IMR-90 (cell line): ENCODE results near the gene MLIP. TPM values are rescaled to one million over a fixed set of nuclear protein-coding genes. Genes with fewer than 3 reads are reported as not detected.

Source experiments
- ATAC-seq: fragments of 200-7000 bp; cut with Tn5 transposase; 2 replicates; pipeline ENCODE4 v1.9.1; 2020; ENCODE audit warnings: low read depth, mild to moderate bottlenecking, moderate library complexity
- BruUV-seq: library from RNA; stranded (reverse); fragments of 400-500 nt; replicated peaks from 2 replicates; lab custom pipeline; 2021; lab: Mats Ljungman, UMichigan
- CTCF ChIA-PET: fragments of 300-600 bp; formaldehyde crosslinking; extraction: SDS; loops from one replicate; lab custom pipeline; 2021; ENCODE audit warnings: antibody characterized with exemption; lab: Yijun Ruan, JAX
- POLR2A ChIA-PET: fragments of 300-600 bp; sonication (Branson Sonifier 250); formaldehyde crosslinking; loops from one replicate; lab custom pipeline; 2022; ENCODE audit warnings: antibody characterized with exemption; ENCODE audit not compliant: unreplicated experiment; lab: Charles Lee
- DNase-seq: peaks from one replicate; pipeline ENCODE4 v3.0.0; 2013
- H2AFZ ChIP-seq: replicated peaks from 2 replicates; pipeline ENCODE3; 2013; ENCODE audit warnings: low read length, mild to moderate bottlenecking; ENCODE audit not compliant: poor library complexity
- H2AK5ac ChIP-seq: 2 replicates; pipeline ENCODE4 v1.6.1; 2013; ENCODE audit warnings: low read depth, low read length, inconsistent platforms
- H2AK9ac ChIP-seq: replicated peaks from 2 replicates; pipeline ENCODE3; 2013; ENCODE audit warnings: mild to moderate bottlenecking, low read depth, low read length, moderate library complexity; ENCODE audit not compliant: poor library complexity
- H2BK120ac ChIP-seq: 2 replicates; pipeline ENCODE4 v1.6.1; 2013; ENCODE audit warnings: low read depth, low read length, inconsistent platforms
- H2BK15ac ChIP-seq: 3 replicates; pipeline ENCODE4 v1.6.1; 2013; ENCODE audit warnings: low read depth, low read length, inconsistent platforms
- H2BK20ac ChIP-seq: 2 replicates; pipeline ENCODE4 v1.6.1; 2013; ENCODE audit warnings: low read depth, mild to moderate bottlenecking, inconsistent platforms, low read length, moderate library complexity
- H2BK5ac ChIP-seq: 2 replicates; pipeline ENCODE4 v1.6.1; 2013; ENCODE audit warnings: mild to moderate bottlenecking, low read depth, low read length, inconsistent platforms; ENCODE audit not compliant: poor library complexity, severe bottlenecking
- H3K14ac ChIP-seq: replicated peaks from 2 replicates; pipeline ENCODE4 v1.6.1; 2013; ENCODE audit warnings: low read depth, low read length, inconsistent platforms
- H3K18ac ChIP-seq: 2 replicates; pipeline ENCODE4 v1.6.1; 2013; ENCODE audit warnings: low read depth, low read length, control low read depth
- H3K23ac ChIP-seq: 2 replicates; pipeline ENCODE4 v1.6.1; 2013; ENCODE audit warnings: low read depth, low read length, inconsistent platforms
- H3K27ac ChIP-seq: 2 replicates; pipeline ENCODE4 v1.5.1; 2013; ENCODE audit warnings: mild to moderate bottlenecking, control low read depth, low read length; ENCODE audit not compliant: insufficient read depth
- H3K27me3 ChIP-seq: 2 replicates; pipeline ENCODE4 v1.6.1; 2013; ENCODE audit warnings: low read length; ENCODE audit not compliant: control insufficient read depth, insufficient read depth
- H3K36me3 ChIP-seq: 2 replicates; pipeline ENCODE4 v1.6.1; 2013; ENCODE audit warnings: low read length, mixed read lengths; ENCODE audit not compliant: control insufficient read depth, insufficient read depth
- H3K4ac ChIP-seq: 2 replicates; pipeline ENCODE4 v1.6.1; 2013; ENCODE audit warnings: low read depth, low read length, inconsistent platforms
- H3K4me1 ChIP-seq: 2 replicates; pipeline ENCODE4 v1.6.1; 2013; ENCODE audit warnings: low read length, mixed read lengths; ENCODE audit not compliant: control insufficient read depth, insufficient read depth
- H3K4me2 ChIP-seq: 2 replicates; pipeline ENCODE4 v1.6.1; 2013; ENCODE audit warnings: low read depth, mild to moderate bottlenecking, control low read depth, low read length, moderate library complexity
- H3K4me3 ChIP-seq: 2 replicates; pipeline ENCODE4 v1.5.1; 2013; ENCODE audit warnings: low read depth, mild to moderate bottlenecking, control low read depth, low read length, moderate library complexity; ENCODE audit not compliant: insufficient read depth
- H3K56ac ChIP-seq: 2 replicates; pipeline ENCODE4 v1.6.1; 2013; ENCODE audit warnings: low read length, inconsistent platforms; ENCODE audit not compliant: insufficient read depth; ENCODE audit errors: extremely low read depth
- H3K79me1 ChIP-seq, 2 experiments: 2 replicates each; pipeline ENCODE4 v1.6.1; 2013; ENCODE audit warnings: low read length in 2 of 2, inconsistent platforms in 1 of 2, low read depth in 1 of 2
- H3K9ac ChIP-seq: 2 replicates; pipeline ENCODE4 v1.6.1; 2013; ENCODE audit warnings: low read depth, low read length, control low read depth
- H3K9me1 ChIP-seq: 2 replicates; pipeline ENCODE4 v1.6.1; 2013; ENCODE audit warnings: low read length, inconsistent platforms; ENCODE audit not compliant: insufficient read depth
- H3K9me3 ChIP-seq: 2 replicates; pipeline ENCODE4 v1.6.1; 2013; ENCODE audit warnings: low read length; ENCODE audit not compliant: control insufficient read depth, insufficient read depth
- H4K20me1 ChIP-seq: 2 replicates; pipeline ENCODE4 v1.6.1; 2013; ENCODE audit warnings: low read length, inconsistent platforms; ENCODE audit not compliant: insufficient read depth
- H4K5ac ChIP-seq: 2 replicates; pipeline ENCODE4 v1.6.1; 2013; ENCODE audit warnings: mild to moderate bottlenecking, low read depth, low read length, control low read depth
- H4K8ac ChIP-seq, 2 experiments: 2 replicates each; pipeline ENCODE4 v1.6.1; 2013; ENCODE audit warnings: low read depth in 2 of 2, low read length in 2 of 2, control low read depth in 1 of 2, inconsistent platforms in 1 of 2
- H4K91ac ChIP-seq: 2 replicates; pipeline ENCODE4 v1.6.1; 2013; ENCODE audit warnings: low read depth, low read length, inconsistent platforms; ENCODE audit not compliant: insufficient read depth
- BHLHE40 ChIP-seq: fragments of 150-350 bp; IDR thresholded peaks from 2 replicates; pipeline ENCODE4 v1.6.1; 2016; ENCODE audit warnings: mild to moderate bottlenecking, low read depth, low read length
- CEBPB ChIP-seq: IDR thresholded peaks from 2 replicates; pipeline ENCODE4 v1.6.1; 2012; ENCODE audit warnings: low read depth, low read length, improper control_type of control experiment
- CHD1 ChIP-seq: IDR thresholded peaks from 2 replicates; pipeline ENCODE4 v1.6.1; 2012; ENCODE audit warnings: low read depth, low read length, improper control_type of control experiment
- CTCF ChIP-seq: conservative IDR thresholded peaks from 2 replicates; pipeline ENCODE4 v1.5.1; 2012; ENCODE audit warnings: mild to moderate bottlenecking, low read depth, low read length, improper control_type of control experiment
- ELK1 ChIP-seq: fragments of 150-350 bp; IDR thresholded peaks from 2 replicates; pipeline ENCODE4 v1.6.1; 2016; ENCODE audit warnings: low read depth, mild to moderate bottlenecking, low read length, moderate library complexity, borderline replicate concordance
- FOS ChIP-seq: fragments of 150-350 bp; IDR thresholded peaks from 2 replicates; pipeline ENCODE4 v1.6.1; 2016; ENCODE audit warnings: low read depth, low read length
- MAZ ChIP-seq: IDR thresholded peaks from 2 replicates; pipeline ENCODE4 v1.6.1; 2012; ENCODE audit warnings: low read depth, mild to moderate bottlenecking, low read length, improper control_type of control experiment, moderate library complexity, borderline replicate concordance
- NFE2L2 ChIP-seq: fragments of 150-350 bp; IDR thresholded peaks from 2 replicates; pipeline ENCODE4 v1.6.1; 2016; ENCODE audit warnings: low read depth, mild to moderate bottlenecking, low read length
- POLR2A ChIP-seq: IDR thresholded peaks from 2 replicates; pipeline ENCODE4 v1.6.1; 2012; ENCODE audit warnings: mild to moderate bottlenecking, low read depth, low read length
- RCOR1 ChIP-seq: IDR thresholded peaks from 2 replicates; pipeline ENCODE4 v1.6.1; 2012; ENCODE audit warnings: mild to moderate bottlenecking, low read length, improper control_type of control experiment; ENCODE audit not compliant: insufficient replicate concordance
- RFX5 ChIP-seq: IDR thresholded peaks from 2 replicates; pipeline ENCODE4 v1.8.0; 2012; ENCODE audit warnings: low read depth, mild to moderate bottlenecking, low read length, moderate library complexity
- WGBS, 2 experiments: methylation state at CpG; one replicate each; pipeline versions ENCODE4 v1.1.5 to v1.1.7; 2013; ENCODE audit warnings: missing lambda C conversion rate in 2 of 2; ENCODE audit not compliant: insufficient read length in 1 of 2; ENCODE audit errors: extremely low coverage in 2 of 2; 5-methylcytosine and 5-hydroxymethylcytosine counted together
- dilution Hi-C: fragments of 300-500 bp; cut with HindIII; formaldehyde crosslinking; loops from one replicate; pipeline ENCODE4 v1.14.3; 2018; ENCODE audit warnings: low sequenced_read_pairs; ENCODE audit not compliant: unreplicated experiment
- in situ Hi-C: fragments of 300-500 bp; cut with MboI; formaldehyde crosslinking; loops from 3 replicates; pipeline ENCODE4 v1.14.3; 2019; ENCODE audit warnings: low sequenced_read_pairs, inconsistent platforms, mixed read lengths
- intact Hi-C: fragments of 100-400 bp; cut with micrococcal nuclease; formaldehyde crosslinking; loops from 2 replicates; pipeline ENCODE4 v1.10.0; 2022
- polyA plus RNA-seq, 3 experiments: library from polyadenylated mRNA; depleted of rRNA; stranded (reverse); fragments of >200 nt; gene quantifications; 2 replicates each; pipeline ENCODE4 v1.2.3, GENCODE V29; 2012; ENCODE audit warnings: low replicate concordance in 1 of 3
- total RNA-seq: library from RNA; depleted of rRNA; stranded (reverse); fragments of >200 nt; gene quantifications from 2 replicates; pipeline ENCODE4 v1.2.3, GENCODE V29; 2012

The MLIP gene
- total and polyA plus RNA-seq, 2 of the 4 experiments (the other 2 are of a cell fraction): not detected

GRCh38 chr6:54284161-54284860 is 173.1 kb downstream of the MLIP start:
- Histone ChIP-seq H3K79me1 (no peaks in the 10 kb centered on the region), H3K56ac (no peak overlapping the region), H2AFZ (no peak overlapping the region), H3K36me3 (no peaks in the 10 kb centered on the region), H2AK9ac (no peak overlapping the region), H2BK20ac (peak overlapping the region; percentile 48; the same call in 1 of the 2 replicates), H3K4me2 (no peak overlapping the region), H3K27ac (no peak overlapping the region), H2AK5ac (peak overlapping the region; percentile 63; the same call in 1 of the 2 replicates), H2BK15ac (peak overlapping the region; percentile 28; the same call in 1 of the 3 replicates), H3K14ac (no peak overlapping the region), H4K5ac (no peak overlapping the region), H3K18ac (peak overlapping the region; percentile 8; the same call in 1 of the 2 replicates), H4K91ac (no peak overlapping the region), H3K4ac (peak overlapping the region; percentile 28; the same call in 1 of the 2 replicates), H3K9ac (no peak overlapping the region), H3K9me3 (no peaks in the 10 kb centered on the region), H3K27me3 (no peaks in the 10 kb centered on the region), H2BK5ac (no peak overlapping the region), H2BK120ac (peak overlapping the region; percentile 47), H4K8ac (no peak overlapping the region), H3K9me1 (no peaks in the 10 kb centered on the region), H3K4me3 (no peak overlapping the region), H4K20me1 (no peaks in the 10 kb centered on the region), H3K23ac (no peak overlapping the region), H3K4me1 (no peaks in the 10 kb centered on the region)
- in situ Hi-C loops: no loop called here
- CTCF ChIA-PET: no interaction called here
- intact Hi-C loops: no loop called here
- TF ChIP-seq FOS: no peak
- no peak for TF ChIP-seq MAZ
- no peak for TF ChIP-seq RFX5
- TF ChIP-seq RCOR1: no peak
- TF ChIP-seq CHD1: no peak
- TF ChIP-seq POLR2A: no peak
- TF ChIP-seq BHLHE40: no peak
- TF ChIP-seq ELK1: no peak
- TF ChIP-seq CEBPB: no peak
- TF ChIP-seq CTCF: no peak
- TF ChIP-seq NFE2L2: no peak
- POLR2A ChIA-PET: no interaction called here
- BruUV-seq: no TSS peak
- DNase-seq: peak; percentile 34
- dilution Hi-C loops: no loop called here
- 100% methylated on average over 1 of the region's 3 CpGs; no CpG with 5 or more reads in 1 of the 2 experiments for WGBS, 2 experiments
- ATAC-seq: no peak
